KMS-11 (cell line): Measurements from ENCODE around the gene ZNF597.

Experiments used
- H2AFZ ChIP-seq: fragments of 200-600 bp; sonication (generic); 2 replicates; pipeline ENCODE4 v1.6.1; 2016; ENCODE audit warnings: antibody characterized with exemption, mixed run types, low read depth
- H3K27ac ChIP-seq: fragments of 200-600 bp; sonication (generic); 2 replicates; pipeline ENCODE4 v1.6.1; 2016; ENCODE audit warnings: mild to moderate bottlenecking, mixed run types
- H3K27me3 ChIP-seq: fragments of 200-600 bp; sonication (generic); 2 replicates; pipeline ENCODE4 v1.6.1; 2017; ENCODE audit warnings: mild to moderate bottlenecking, low read depth, mixed run types, moderate library complexity; ENCODE audit not compliant: insufficient read depth
- H3K36me3 ChIP-seq: fragments of 200-600 bp; sonication (generic); 2 replicates; pipeline ENCODE4 v1.6.1; 2017; ENCODE audit warnings: mild to moderate bottlenecking, mixed run types; ENCODE audit not compliant: insufficient read depth
- H3K4me1 ChIP-seq: fragments of 200-600 bp; sonication (generic); 2 replicates; pipeline ENCODE4 v1.6.1; 2016; ENCODE audit warnings: mild to moderate bottlenecking, low read depth, mixed run types; ENCODE audit not compliant: poor library complexity, severe bottlenecking
- H3K4me2 ChIP-seq: fragments of 200-600 bp; sonication (generic); 2 replicates; pipeline ENCODE4 v1.7.0; 2016; ENCODE audit warnings: mild to moderate bottlenecking, mixed run types
- H3K4me3 ChIP-seq: fragments of 200-600 bp; sonication (generic); IDR thresholded peaks from 2 replicates; pipeline ENCODE4 v1.6.1; 2017; ENCODE audit warnings: low read depth, low read length, mixed read lengths; ENCODE audit not compliant: insufficient read depth
- H3K79me2 ChIP-seq: fragments of 200-600 bp; sonication (generic); 2 replicates; pipeline ENCODE4 v1.6.1; 2016; ENCODE audit warnings: low read depth, mixed run types; ENCODE audit not compliant: insufficient read depth
- H3K9ac ChIP-seq: fragments of 200-600 bp; sonication (generic); 2 replicates; pipeline ENCODE4 v1.6.1; 2016; ENCODE audit warnings: mild to moderate bottlenecking, mixed run types
- H4K20me1 ChIP-seq: fragments of 200-600 bp; sonication (generic); 2 replicates; pipeline ENCODE4 v1.6.1; 2016; ENCODE audit warnings: mild to moderate bottlenecking, mixed run types; ENCODE audit not compliant: insufficient read depth
- CTCF ChIP-seq: fragments of 200-600 bp; sonication (generic); conservative IDR thresholded peaks from 2 replicates; pipeline ENCODE4 v1.6.1; 2017; ENCODE audit warnings: low read depth, mild to moderate bottlenecking, antibody characterized with exemption, low read length, moderate library complexity, mixed read lengths

Gene ZNF597

GRCh38 chr16:3383045-3383448, 60.3 kb downstream of the ZNF597 start:
- Histone ChIP-seq H3K4me1 (no peaks in the 10 kb centered on the region), H3K27ac (no peak overlapping the region), H4K20me1 (no peaks in the 10 kb centered on the region), H3K4me2 (no peak overlapping the region), H3K36me3 (peaks cover 23% of the 10 kb centered on the region; the same call in 1 of the 2 replicates), H3K27me3 (no peaks in the 10 kb centered on the region), H3K79me2 (no peaks in the 10 kb centered on the region), H3K4me3 (no peak overlapping the region), H2AFZ (no peak overlapping the region), H3K9ac (no peak overlapping the region)
- TF ChIP-seq CTCF = no peak
